Measurements from ENCODE around the gene C10orf88. TPM values are rescaled to one million over a fixed set of nuclear protein-coding genes. Genes with fewer than 3 reads are reported as not detected.

Gene C10orf88
- total and polyA plus RNA-seq, 2 of the 13 experiments (the other 11 are each of a cell fraction or from before 2014, with no cell fraction given), result 4.6 to 11.8 TPM

- TF ChIP-seq HOMEZ (CRISPR knock-in tag; IDR thresholded peaks at IDR 0.05; ENCODE audit: low read depth), result peak; percentile 71; the same call in 1 of the 2 replicates
- TF ChIP-seq ZGPAT (CRISPR knock-in tag; IDR thresholded peaks at IDR 0.05), result peak; percentile 97
- peak; percentile 85 for TF ChIP-seq ZSCAN30 (CRISPR knock-in tag; IDR thresholded peaks at IDR 0.05)
- TF ChIP-seq NPAS2 (CRISPR knock-in tag; IDR thresholded peaks at IDR 0.05; ENCODE audit: borderline replicate concordance), result no peak
- peak; percentile 84 for TF ChIP-seq ZBED4 (CRISPR knock-in tag; IDR thresholded peaks at IDR 0.05; ENCODE audit: borderline replicate concordance)
- peak; percentile 84 for TF ChIP-seq SALL2 (CRISPR knock-in tag; IDR thresholded peaks at IDR 0.05)
- TF ChIP-seq ZNF432 (CRISPR knock-in tag; IDR thresholded peaks at IDR 0.05; ENCODE audit: borderline replicate concordance), result no peak
- peak; percentile 13; the same call in 1 of the 2 replicates for TF ChIP-seq RAD21 (CRISPR knock-in tag; IDR thresholded peaks at IDR 0.05)
- no peak for TF ChIP-seq CREB3 (CRISPR knock-in tag; IDR thresholded peaks at IDR 0.05)
- no peak for TF ChIP-seq FOSL1 (CRISPR knock-in tag; IDR thresholded peaks at IDR 0.05; ENCODE audit: borderline replicate concordance)
- peak; percentile 71; the same call in 1 of the 2 replicates for TF ChIP-seq ZNF101 (CRISPR knock-in tag; IDR thresholded peaks at IDR 0.05; ENCODE audit: borderline replicate concordance, low read depth)
- TF ChIP-seq ATF1 (CRISPR knock-in tag; IDR thresholded peaks at IDR 0.05), result no peak
- TF ChIP-seq GRHL1 (CRISPR knock-in tag; conservative IDR thresholded peaks at IDR 0.05), result no peak
- TF ChIP-seq ZNF672 (CRISPR knock-in tag; IDR thresholded peaks at IDR 0.05), result no peak
- peak; percentile 58 for TF ChIP-seq CCAR2 (optimal IDR thresholded peaks at IDR 0.05; ENCODE audit: low read depth, low read length)
- no peak for TF ChIP-seq ZNF484 (CRISPR knock-in tag; IDR thresholded peaks at IDR 0.05; ENCODE audit: borderline replicate concordance, low read depth)
- TF ChIP-seq ZNF431 (CRISPR knock-in tag; IDR thresholded peaks at IDR 0.05; ENCODE audit: borderline replicate concordance, low read depth), result peak; percentile 49; the same call in 1 of the 2 replicates
- TF ChIP-seq FOXK1 (CRISPR knock-in tag; IDR thresholded peaks at IDR 0.05; ENCODE audit: borderline replicate concordance, low read depth), result peak; percentile 89
- TF ChIP-seq KLF11 (CRISPR knock-in tag; IDR thresholded peaks at IDR 0.05), result peak; percentile 91
These were observed at the start of gene C10orf88 (continued) for GRCh38 chr10:122953902-122954730.

All from HepG2 (cell line).